K562 (cell line): ENCODE data around the gene ARFGEF2. TPM values are rescaled to one million over a fixed set of nuclear protein-coding genes. Genes with fewer than 3 reads are reported as not detected.

ENCODE experiments used
- ARID2 ChIP-seq: fragments of 450-650 bp; IDR thresholded peaks from 2 replicates; pipeline ENCODE4 v1.6.1; 2017; ENCODE audit warnings: antibody characterized with exemption, mild to moderate bottlenecking
- ATF4 ChIP-seq: fragments of 450-650 bp; formaldehyde crosslinking; IDR thresholded peaks from 2 replicates; pipeline ENCODE4 v1.4.0; 2022; ENCODE audit warnings: mild to moderate bottlenecking, moderate library complexity
- DACH1 ChIP-seq: fragments of 450-650 bp; IDR thresholded peaks from 2 replicates; pipeline ENCODE4 v1.6.1; 2018; ENCODE audit not compliant: partially characterized antibody
- DPF2 ChIP-seq: fragments of 450-650 bp; IDR thresholded peaks from 2 replicates; pipeline ENCODE4 v1.6.1; 2016
- E2F1 ChIP-seq: sonication (generic); formaldehyde crosslinking; IDR thresholded peaks from 2 replicates; pipeline ENCODE4 v1.8.1; 2023; ENCODE audit warnings: mild to moderate bottlenecking, missing genetic modification reagents, moderate library complexity
- NELFE ChIP-seq: IDR thresholded peaks from 2 replicates; pipeline ENCODE4 v1.6.1; 2011; ENCODE audit warnings: mild to moderate bottlenecking; ENCODE audit not compliant: insufficient read depth, insufficient read length
- REST ChIP-seq, 2 experiments: fragments of 450-650 bp; formaldehyde crosslinking in 1 of 2; IDR thresholded peaks; 2 replicates each; pipeline versions ENCODE4 v1.4.0 to v1.6.1; 2014 to 2020; ENCODE audit warnings: mild to moderate bottlenecking in 2 of 2, borderline replicate concordance in 1 of 2, low read depth in 1 of 2
- STAT5A ChIP-seq: IDR thresholded peaks from 2 replicates; pipeline ENCODE4 v1.6.1; 2012; ENCODE audit warnings: low read length, inconsistent platforms, borderline replicate concordance
- STAT6 ChIP-seq: sonication (generic); formaldehyde crosslinking; IDR thresholded peaks from 2 replicates; pipeline ENCODE4 v1.8.1; 2023; ENCODE audit warnings: mild to moderate bottlenecking, missing genetic modification reagents
- TAF15 ChIP-seq: fragments of 200-400 bp; formaldehyde crosslinking; IDR thresholded peaks from 2 replicates; pipeline ENCODE4 v1.6.1; 2017; ENCODE audit warnings: mild to moderate bottlenecking, low read depth, low read length, moderate library complexity
- WHSC1 ChIP-seq: IDR thresholded peaks from one replicate; pipeline ENCODE4 v1.6.1; 2012; ENCODE audit warnings: low read length, control low read depth, inconsistent platforms
- ZNF134 ChIP-seq: fragments of 250-450 bp; sonication (Bioruptor Pico); conservative IDR thresholded peaks from 2 replicates; pipeline ENCODE4 v1.4.0; 2020
- ZNF449 ChIP-seq: fragments of 250-450 bp; sonication (Bioruptor Pico); IDR thresholded peaks from 2 replicates; pipeline ENCODE4 v1.8.0; 2022; ENCODE audit warnings: moderate library complexity, mild to moderate bottlenecking, inconsistent platforms
- polyA plus RNA-seq, 8 experiments: library from polyadenylated mRNA; depleted of rRNA in 4 of 8; stranded (reverse) in 5 of 8; unstranded in 3 of 8; fragments of >200 nt; fragmentation: Nextera tagmentation in 2 of 8; fragmentation: Illumina TruSeq in 1 of 8; extraction: Ambion mirVana in 2 of 8; extraction: Trizol in 1 of 8; gene quantifications; 2 replicates each; pipeline versions ENCODE4 v1.2.1 to v1.2.3, GENCODE V29; 2011 to 2014; ENCODE audit warnings: inconsistent platforms in 1 of 8, missing spikeins in 1 of 8
- total RNA-seq, 7 experiments: library from RNA; depleted of rRNA in 6 of 7; stranded (reverse); fragments of >200 nt in 6 of 7; fragmentation: Illumina TruSeq in 2 of 7; extraction: Trizol in 2 of 7; gene quantifications; 2 replicates each; pipeline versions ENCODE4 v1.2.1 to v1.2.3, GENCODE V29; 2011 to 2021; ENCODE audit warnings: low replicate concordance in 1 of 7

ARFGEF2 gene
- total and polyA plus RNA-seq, 9 of the 15 experiments (the other 6 are each of a cell fraction or from before 2014, with no cell fraction given), result 4.2 to 18.8 (median 13.7) TPM

GRCh38 chr20:48920527-48921167 lies 864 bp upstream of the ARFGEF2 start (continued):
- TF ChIP-seq E2F1 (CRISPR knock-in tag), result no peak
- TF ChIP-seq ZNF134 (CRISPR knock-in tag), result no peak
- TF ChIP-seq DPF2, result no peak; the same call in 1 of the 2 replicates
- no peak for TF ChIP-seq REST (IDR thresholded peaks at IDR 0.05; ENCODE audit: borderline replicate concordance)
- no peak for TF ChIP-seq REST (CRISPR knock-in tag; IDR thresholded peaks at IDR 0.05; ENCODE audit: low read depth)
- no peak for TF ChIP-seq STAT6
- no peak for TF ChIP-seq ATF4 (CRISPR knock-in tag)
- TF ChIP-seq TAF15, result no peak
- no peak for TF ChIP-seq STAT5A
- TF ChIP-seq NELFE, result no peak
- no peak for TF ChIP-seq WHSC1
- TF ChIP-seq ARID2, result 0 out of 2 replicates have a peak, but pooled peaks have one; percentile 45
- TF ChIP-seq DACH1, result no peak
- TF ChIP-seq ZNF449 (CRISPR knock-in tag), result no peak
